ENCODE measurements around the gene PRR36.
"Not testable (repeated sequence)": the region's sequence is repeated elsewhere in the genome, so short reads cannot be mapped to it uniquely, and the experiment has no call there.

The PRR36 gene

DNA sequence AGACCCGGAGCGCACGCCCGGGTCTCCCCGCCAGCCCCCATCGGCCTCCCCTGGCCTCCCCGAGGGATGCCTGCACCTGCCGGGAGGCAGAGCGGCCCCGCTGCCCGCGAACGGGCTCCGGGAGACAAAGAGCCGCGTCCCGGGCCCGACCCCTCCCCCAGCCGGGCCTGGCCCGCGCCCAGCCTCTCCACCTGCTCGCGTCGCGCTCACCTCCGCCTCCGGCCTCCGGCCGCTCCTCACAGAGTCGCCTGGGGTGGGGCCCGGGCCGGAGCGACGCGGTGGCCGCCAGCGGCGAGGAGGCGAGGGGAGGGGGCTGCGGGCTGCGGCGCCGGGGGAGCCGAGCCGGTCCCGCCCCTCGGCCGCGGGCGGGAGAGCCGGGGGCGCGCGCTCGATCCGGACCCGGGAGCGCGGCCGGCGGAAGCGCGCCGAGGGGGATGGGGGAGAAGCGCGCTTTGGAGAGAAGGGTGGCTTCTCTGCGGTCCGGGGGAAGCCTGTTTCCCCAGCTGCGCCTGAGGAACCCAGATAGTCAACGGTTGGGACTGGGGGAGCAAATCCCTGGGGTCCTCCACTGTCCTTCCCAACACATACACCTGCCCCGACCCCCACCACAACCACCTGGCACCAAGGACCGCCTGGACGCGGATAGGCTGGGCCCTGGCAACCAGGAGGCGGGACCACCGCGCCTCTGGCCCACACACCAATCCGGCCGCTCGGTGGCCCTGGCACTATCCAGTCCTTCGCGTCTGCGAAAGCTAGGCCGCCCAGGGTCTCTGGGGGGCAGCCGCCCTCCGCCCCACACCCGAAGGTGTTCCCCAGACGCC, at the start of gene PRR36:
PRR36 (minus strand) TSS at position 315 of the 821 bp plus-strand sequence. CDS start 701 bp downstream, outside the sequence.
- no peak for DNase-seq (ENCODE audit: low spot score)

DNA sequence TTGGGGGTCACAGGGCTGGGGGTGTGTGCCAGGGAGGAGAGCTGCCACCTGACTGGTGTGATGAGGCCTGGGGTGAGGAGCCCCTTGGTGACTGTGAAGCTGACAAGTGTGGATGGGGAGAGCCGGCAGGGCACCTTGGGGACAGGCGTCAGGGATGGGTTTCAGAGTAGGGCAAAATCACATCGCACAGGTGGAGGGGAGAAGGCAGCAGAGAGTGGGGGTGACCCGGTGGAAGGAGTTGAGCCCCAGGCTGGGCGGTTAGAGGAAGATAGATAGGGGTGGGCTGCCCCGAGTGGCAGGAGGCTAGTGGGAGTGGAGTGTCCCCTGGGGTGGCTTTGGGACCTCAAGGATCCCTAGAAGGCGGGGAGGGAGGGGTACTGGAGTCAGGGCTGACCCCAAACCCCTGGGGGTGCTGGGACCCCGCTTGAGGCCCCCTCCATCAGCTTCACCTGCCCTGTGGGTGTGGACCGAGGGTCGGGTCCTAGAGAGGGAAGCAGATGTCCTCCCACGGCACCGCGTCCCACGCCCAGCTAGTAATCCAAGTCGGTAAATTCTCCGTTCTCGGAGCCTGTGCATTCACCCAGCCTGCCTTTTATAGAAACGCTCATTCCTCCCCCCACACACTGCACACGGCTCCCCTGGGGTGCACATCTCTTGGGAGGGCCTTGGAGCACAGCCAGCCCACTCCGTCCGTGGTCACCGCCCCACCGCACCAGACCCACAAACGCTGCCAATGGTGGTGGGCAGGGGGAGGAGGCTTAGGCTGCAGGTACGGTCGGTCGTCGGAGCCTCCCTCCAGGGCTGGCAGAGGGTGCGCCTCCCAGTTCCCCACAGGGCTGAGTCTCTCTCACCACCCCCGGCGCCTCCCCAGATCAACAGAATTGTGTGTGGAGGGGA, 49.4 kb upstream of the PRR36 start:
- no peak for DNase-seq (ENCODE audit: low spot score)

DNA sequence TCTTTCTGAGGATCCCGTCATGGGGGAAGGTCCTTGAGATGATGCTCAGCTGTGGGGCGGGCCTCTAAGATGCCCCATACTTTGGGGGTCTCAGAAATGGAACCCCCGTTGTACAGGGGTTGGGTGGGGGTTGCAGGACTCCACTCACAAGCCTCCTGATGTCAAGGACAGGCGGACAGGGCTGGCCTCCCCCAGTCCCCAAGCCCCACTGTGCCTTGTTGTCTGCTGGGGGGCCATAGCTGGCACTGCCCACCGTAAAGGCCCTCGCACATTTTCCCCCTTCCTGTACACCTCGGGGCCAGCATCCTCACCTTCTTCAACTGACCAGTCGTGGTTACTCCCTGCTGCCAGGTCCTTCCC, 48.6 kb upstream of the PRR36 start:
- DNase-seq (ENCODE audit: low spot score): no peak

DNA sequence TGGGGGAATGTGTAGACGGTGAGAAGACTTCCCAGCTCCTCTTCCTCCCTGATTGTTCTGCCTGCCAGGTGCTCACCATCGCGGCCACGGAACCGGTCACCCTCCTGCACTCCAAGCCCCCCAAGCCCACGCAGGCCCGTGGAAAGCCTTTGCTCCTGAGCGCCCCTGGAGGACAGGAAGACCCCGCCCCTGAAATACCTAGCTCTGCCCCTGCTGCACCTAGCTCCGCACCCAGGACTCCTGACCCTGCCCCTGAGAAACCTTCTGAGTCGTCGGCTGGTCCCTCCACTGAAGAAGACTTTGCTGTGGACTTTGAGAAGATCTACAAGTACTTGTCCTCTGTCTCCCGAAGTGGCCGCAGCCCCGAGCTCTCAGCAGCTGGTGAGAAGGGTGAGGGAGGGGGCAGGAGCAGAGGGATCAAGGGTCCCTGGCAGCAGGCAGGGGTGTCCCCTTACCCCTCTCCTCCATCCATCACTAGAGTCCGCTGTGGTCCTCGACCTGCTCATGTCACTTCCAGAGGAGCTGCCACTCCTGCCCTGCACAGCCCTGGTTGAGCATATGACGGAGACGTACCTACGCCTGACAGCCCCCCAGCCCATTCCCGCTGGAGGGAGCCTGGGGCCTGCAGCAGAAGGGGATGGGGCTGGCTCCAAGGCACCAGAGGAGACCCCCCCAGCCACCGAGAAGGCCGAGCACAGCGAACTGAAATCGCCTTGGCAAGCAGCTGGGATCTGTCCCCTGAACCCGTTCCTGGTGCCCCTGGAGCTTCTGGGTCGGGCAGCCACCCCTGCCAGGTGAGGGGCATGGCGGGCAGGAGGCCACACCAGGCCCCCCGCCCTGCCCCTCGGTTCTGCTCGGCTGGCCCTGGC, 48.0 kb upstream of the PRR36 start:
- no peak for DNase-seq (ENCODE audit: low spot score)

DNA sequence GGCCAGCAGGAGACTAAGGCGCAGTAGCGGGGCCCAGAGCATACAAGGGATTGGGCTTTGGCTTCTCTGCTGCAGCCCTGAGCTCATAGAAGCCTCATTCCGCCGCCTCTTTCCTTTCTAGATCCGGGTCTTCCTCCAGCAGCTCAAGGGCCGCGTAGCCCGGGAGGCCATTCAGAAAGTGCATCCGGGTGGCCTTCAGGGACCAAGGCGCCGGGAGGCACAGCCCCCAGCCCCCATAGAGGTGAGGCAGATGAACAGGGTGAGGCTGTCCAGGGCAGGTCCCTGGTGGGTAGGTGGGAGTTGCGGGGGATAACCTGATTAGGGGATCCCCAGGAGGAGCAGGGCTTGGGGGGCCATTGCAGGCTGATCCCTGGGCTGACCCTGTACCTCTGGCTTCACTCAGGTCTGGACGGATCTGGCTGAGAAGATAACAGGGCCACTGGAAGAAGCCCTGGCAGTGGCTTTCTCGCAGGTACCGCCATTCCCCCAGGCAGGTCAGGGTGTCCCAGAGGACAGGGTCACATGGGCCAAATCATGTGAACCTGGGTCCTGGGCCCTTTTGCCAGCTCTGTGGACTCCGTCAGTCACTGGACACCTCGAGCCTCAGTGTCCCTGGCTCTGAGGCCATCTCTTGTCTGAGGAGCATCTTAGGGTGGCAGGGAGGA, 47.2 kb upstream of the PRR36 start:
- DNase-seq (ENCODE audit: low spot score): no peak

DNA sequence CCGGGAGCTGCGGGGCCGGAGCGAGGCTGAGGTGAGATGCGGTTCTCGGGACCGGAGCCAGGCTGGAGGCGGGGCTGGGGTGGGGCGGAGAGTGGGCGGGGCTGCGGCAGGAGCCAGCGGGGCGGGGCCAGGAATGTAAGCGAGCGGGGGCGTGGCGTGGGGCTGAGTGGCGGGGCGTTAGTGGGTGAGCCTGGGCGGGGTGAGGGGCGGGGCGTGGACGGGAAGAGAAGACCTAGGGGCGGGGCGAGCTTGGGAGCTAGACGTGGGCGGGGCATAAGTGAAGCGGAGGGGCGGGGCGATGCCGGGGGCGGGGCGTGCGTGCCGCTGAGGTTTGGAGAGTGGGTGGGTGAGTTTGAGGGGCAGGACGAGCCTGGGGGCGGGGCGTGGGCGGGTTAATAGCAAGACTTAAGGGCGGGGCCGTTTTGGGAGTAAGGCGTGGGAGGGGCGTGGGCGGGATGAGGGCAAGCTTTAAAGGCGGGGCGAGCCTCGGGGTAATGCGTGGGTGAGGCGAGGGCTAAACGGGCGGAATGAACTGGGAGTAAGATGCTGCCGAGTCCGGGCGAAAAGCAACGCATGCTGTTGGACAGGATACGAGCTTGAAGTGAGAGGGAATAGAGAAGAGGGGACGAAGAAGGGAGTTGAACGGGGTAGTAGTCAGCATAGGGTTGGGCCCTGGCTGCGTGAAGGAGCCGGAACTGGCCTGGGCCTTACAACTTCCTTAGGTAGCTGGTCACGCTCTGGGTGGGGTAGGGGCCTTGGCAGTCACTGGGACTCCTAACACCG, 46.5 kb upstream of the PRR36 start:
- DNase-seq (ENCODE audit: low spot score): peak; percentile 96

DNA sequence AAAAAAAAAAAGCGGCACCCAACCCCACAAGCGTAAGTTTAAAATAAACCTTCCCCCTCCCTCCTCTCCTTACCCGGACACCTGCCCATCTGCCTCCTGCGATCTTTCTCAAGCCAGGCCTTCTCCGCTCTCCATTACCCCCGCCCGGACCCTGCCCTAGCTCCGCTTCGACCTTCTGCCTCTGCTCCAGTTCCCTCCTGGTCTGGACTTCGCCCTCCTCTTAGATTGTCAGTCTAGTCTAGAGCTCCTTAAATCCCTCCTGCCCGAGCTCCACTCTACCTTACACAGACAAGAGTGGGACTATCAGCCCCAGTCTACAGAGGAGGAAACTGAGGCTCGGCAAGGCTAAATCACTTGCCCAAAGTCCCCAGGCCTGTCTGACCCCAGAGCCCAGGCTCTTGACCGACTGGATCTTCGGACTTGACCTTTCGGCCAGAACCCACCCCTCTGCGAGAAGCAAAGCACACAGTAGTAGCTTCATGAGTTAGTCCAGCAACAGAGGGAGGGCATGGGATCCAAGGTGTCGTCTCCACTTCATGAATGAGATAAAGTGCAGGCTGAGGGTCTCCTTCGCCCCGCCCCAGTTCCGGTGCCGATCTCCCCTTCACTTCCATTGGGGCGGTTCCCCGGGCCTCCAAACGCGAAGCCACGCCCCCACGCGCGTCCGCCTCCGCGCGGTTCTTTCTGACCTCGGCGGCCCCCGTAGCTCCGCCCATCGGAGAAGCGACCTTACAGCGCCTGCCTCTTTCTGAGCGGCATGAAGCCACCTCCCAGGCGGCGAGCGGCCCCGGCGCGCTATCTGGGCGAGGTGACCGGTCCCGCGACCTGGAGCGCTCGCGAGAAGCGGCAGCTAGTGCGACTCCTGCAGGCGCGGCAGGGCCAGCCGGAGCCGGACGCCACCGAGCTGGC, 45.7 kb upstream of the PRR36 start, which contains the start of gene SNAPC2:
SNAPC2 (plus strand) TSS at position 729 of the 909 bp plus-strand sequence; CDS start at position 758, 29 bp downstream.
- DNase-seq (ENCODE audit: low spot score): peak; percentile 94

DNA sequence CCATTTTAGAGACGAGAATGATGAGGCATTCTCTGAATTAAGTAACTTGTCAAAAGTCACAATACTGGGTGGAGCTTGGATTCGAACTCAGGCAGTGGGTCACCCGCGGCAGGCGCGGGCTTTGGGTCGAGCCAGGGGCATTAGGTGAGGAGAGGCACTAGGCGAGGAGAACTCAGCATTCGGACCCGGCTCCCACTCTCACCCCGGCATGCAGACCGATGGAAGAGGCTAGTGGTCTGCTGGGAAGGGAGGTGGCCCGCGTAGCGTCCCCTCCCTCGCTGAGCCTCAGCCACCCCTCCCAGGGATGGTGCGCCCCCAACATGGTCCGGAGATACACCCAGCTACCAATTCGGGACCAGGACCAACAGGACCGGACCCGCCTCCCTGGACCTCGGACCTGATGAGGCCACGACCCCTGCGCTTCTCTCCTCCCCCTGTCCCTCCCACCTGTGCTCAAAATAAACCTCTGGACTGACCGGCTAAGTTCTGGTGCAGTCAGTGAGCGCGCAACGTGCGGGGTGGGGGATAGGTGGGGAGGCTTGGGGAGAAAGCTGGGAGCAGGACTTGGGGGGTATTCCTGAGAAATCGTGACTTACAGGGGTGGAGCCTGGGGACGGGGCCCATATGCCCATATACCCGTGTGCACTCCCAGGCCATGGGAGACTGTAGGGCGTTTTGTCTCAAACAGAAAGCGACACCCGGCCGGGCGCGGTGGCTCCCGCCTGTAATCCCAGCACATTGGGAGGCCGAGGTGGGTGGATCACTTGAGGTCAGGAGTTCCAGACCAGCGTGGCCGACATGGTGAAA, 44.6 kb upstream of the PRR36 start:
- no peak for DNase-seq (ENCODE audit: low spot score)

DNA sequence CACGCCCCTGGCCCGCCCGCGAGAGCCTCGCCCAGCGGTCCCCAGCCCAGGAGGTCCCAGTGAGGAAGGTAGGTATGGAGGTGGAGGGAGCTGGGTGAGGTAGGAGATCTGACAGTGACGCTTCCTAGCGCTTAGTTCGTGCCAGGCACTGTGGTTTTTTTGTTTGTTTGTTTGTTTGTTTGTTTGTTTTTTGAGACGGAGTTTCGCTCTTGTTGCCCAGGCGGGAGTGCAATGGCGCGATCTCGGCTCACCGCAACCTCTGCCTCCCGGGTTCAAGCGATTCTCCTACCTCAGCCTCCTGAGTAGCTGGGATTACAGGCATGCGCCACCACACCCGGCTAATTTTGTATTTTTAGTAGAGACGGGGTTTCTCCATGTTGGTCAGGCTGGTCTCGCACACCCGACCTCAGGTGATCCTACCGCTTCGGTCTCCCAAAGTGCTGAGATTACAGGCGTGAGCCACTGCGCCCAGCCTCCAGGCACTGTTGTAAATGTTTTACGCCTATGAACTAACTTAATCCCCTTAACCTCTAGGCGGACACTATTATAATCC, 43.9 kb upstream of the PRR36 start:
- DNase-seq (ENCODE audit: low spot score): not testable (repeated sequence)

DNA sequence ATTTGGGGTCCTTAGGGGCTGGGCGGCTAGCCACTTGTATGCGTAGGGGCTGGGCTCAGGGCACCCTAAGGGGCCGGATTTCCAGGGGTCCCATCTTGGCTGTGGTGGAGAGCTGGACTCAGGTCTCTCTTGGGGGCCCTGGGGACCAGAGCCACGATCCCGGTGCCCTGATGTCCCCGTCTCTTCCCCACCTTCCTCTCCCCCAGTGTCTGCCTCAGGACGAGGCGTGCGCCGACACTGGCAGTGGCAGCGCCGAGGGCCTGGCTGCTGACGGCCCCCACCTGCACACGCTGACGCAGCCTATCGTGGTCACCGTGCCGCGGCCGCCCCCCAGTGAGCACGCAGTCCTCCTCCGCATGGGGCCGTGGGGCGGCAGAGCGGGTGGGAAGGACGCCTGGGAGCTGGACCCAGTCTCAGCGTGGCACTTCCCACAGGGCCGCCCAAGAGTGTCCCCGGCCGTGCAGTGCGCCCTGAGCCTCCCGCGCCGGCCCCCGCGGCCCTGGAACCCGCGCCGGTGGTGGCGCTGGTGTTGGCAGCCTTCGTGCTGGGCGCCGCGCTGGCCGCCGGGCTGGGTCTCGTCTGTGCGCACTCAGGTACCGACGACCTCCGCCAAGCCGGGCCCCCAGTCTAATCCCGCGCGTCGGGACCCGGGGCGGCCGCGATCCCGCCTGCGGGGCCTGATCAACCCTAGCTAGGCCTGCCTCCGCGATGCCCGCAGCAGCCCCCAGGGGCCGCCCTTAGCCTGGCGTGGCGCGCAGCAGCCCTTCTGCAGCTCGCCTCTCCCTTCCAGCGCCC, 43.3 kb upstream of the PRR36 start:
- DNase-seq (ENCODE audit: low spot score): peak; percentile 44

DNA sequence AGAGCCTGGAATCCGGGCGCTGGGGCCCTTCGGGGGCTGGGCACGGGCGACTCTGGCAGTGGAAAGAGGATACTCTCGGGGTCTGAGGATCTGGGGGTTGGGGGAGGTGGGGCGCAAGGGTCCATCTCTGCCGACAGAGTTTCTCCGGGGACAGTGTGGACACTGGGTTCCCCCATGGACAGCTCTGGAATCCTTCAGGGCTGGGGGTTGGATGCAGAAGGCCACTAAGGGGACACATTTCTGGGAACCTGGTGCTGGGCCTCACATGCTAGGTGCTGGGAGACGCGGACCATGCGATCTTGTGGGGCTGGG, 42.7 kb upstream of the PRR36 start:
- DNase-seq (ENCODE audit: low spot score): no peak

DNA sequence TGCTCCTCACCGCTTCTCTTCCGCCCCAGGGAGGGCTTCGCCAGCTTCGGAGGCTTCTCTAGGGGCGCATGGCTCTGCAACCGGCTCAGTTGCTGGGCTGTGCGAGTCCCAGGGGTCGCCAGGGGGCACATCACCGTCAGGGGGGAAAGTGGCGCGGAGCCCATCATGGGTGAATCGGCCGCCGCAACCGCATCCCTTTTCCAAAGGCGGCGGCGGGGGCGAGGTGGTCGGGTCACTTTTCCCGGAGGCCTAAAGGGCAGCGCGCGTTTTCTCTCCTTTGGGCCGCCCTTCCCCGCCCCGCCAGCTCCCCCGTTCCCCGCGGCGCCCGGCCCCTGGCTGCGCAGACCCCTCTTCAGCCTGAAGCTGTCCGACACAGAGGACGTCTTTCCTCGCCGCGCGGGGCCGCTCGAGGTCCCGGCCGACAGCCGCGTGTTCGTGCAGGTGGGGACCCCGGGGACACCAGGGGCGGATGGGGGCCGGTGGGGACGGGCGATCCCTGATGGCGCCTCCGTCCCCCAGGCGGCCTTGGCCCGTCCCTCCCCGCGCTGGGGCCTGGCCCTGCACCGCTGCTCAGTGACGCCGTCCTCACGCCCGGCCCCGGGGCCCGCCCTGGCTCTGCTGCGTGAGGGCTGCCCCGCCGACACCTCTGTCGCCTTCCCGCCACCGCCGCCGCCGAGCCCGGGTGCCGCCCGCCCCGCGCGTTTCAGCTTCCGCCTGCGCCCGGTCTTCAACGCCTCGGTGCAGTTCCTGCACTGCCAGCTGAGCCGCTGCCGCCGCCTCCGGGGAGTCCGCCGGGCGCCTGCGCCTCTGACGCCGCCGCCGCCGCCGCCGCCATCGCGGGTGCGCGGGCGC, 42.1 kb upstream of the PRR36 start:
- DNase-seq (ENCODE audit: low spot score): no peak

DNA sequence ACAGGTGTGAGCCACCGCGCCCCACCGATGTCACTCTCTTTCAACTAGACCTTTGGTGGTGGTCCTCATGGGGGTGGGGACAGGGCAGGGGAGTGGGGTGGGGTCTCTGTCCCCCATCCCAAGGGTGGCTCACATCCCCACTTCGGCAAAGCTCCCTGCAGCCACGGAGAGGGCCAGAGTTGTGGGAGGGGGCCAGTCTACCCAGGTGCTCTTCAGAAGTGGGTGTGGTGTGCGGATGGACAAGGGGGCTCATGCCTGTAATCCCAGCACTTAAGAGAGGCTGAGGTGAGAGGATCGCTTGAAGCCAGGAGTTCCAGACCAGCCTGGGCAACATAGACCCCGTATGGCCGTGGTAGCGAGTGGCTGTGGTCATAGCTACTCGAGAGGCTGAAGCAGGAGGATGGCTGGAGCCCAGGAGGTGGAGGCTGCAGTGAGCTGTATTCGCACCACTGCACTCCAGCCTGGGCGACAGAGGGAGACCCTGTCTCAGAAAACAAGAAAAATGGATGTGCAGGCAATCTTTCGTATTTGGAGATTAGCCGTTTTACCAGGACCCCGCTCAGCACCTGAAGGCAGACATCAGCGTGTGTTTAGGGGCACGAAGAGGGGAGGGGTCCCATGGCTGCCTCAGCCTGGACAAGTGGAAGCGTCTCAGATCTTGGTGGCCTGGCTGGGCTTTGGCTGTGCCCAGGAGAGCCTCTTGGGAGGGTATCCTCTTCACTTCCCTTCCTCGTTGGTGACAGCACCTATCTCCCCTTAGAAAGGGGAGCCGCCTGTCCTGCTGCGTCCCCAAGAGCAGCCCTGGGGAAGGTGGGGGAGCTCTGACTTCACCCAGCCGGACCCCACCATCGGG, 41.3 kb upstream of the PRR36 start:
- no peak for DNase-seq (ENCODE audit: low spot score)

DNA sequence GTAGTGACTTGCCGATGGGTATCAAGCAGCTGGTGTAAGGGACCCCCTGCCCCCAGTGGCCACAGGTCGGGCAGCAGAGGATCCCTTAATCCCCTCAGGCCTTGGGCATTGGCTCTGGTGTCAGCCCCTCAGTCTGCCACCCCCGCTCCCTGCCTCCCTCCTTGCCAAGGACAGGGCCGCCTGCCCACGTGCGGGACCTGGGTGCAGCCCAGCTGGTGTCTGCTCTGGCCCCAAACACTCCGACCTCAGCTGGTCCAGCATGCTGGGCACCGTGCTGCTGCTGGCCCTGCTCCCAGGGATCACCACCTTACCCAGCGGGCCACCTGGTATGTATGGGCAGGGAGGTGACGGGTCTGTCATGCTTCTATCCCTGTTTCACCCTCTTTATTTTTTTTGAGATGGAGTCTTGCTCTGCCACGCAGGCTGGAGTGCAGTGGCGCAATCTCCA, 40.4 kb upstream of the PRR36 start, which contains the start of gene TGFBR3L:
TGFBR3L (plus strand) TSS at position 233 of the 448 bp plus-strand sequence.
- no peak for DNase-seq (ENCODE audit: low spot score)

DNA sequence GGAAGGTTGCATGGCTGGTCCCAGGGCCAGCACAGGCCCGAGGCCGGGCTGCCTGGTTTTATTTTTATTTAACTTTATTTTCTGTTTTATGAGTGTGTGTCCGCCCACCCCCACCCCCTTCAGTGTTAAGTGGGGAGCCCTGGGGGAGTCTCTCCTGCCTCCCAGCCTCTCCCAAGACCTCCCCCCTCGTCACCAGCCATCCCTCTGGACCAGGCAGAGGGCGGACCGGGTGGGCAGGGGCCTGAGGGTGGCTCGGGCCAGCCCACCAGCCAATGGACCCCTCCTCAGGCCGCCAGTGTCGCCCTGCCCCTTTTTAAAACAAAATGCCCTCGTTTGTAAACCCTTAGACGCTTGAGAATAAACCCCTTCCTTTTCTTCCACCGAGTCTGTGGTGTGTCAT, 39.9 kb upstream of the PRR36 start:
- DNase-seq (ENCODE audit: low spot score): no peak

DNA sequence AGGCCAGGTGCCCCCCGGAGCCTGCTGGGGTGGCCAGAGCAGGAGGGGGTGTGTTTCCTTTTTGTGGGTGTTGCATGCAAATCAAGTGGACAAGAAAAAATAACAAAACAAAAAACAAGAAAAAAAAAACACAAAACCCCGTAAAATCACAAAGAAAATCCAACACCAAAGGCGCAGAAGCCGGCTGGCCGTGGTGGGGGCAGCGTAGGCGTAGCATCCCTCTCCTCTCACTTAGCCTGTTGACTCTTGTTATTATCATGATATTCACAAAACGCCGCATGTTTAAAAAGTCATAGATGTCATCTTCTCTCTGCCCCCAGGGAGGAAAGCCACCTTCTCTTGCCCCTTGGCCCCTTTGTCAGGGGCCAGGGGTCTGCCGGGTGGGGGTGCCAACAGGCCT, 39.5 kb upstream of the PRR36 start:
- DNase-seq (ENCODE audit: low spot score): no peak

Data from kidney capillary endothelial cell (primary cell).